ENCODE results near the gene SMARCD1. TPM values are rescaled to one million over a fixed set of nuclear protein-coding genes. Genes with fewer than 3 reads are reported as not detected.
A peak's percentile ranks its signal among the peaks of the same experiment; 100 is the strongest.

The SMARCD1 gene
- total RNA-seq, 1 experiment from 2014 or later, result 152 TPM

DNA sequence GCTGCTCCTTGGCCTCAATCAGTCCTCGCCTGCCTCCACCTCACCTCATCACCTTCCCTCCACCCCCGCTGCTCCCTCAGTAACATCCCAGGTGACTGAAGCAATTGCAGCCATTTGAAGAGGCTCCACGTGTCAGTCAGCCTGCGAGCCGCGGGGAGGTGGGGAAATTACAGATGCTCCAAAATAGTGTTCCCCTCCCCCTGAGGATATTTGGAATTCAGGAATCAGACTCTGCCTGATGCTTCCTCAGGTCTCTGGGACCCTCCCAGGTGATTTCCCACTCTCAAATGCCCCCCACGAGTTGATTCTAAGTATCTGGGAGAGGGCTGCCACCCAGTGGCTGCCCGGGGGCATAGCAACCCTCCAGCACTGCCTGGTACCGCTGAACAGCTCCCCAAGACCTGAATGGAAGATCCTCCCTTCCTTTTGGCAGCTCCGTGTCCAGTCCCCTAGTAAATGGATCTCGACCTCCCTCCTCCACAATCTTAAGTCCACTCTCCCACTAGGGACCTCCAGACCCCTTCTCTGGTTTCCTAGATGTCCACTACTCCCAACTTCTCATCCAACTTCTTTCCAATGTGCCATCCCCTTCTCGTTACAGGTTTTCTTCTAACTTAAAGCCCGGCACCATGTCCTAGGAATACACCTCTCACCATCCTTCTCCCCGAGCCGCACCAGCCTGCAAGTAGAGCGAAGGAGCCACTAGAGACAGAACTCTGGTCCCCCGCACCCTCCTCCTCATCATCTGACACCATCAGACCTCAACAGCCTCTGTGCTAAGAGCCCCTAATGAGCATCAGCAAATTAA lies 29.1 kb upstream of the SMARCD1 start:
- H3K4me1 Mint-ChIP-seq, result peaks cover 23 to 27% of the 10 kb centered on the region in 2 experiments
- H4K20me1 ChIP-seq (ENCODE audit: control insufficient read depth, insufficient read depth, insufficient read length), result peaks cover 2% of the 10 kb centered on the region
- H4K5ac ChIP-seq (ENCODE audit: insufficient read length, low read depth, low read length), result no peak overlapping the region
- no peaks in the 10 kb centered on the region; a peak in 1 of 7 replicates for H3K36me3 Mint-ChIP-seq (ENCODE audit: insufficient read depth in 1 of 3, low read depth in 3 of 3)
- no peak overlapping the region for H3K9ac ChIP-seq (ENCODE audit: extremely low read depth, insufficient read length, low read length)
- peak overlapping the region; percentile 77 to 87 for H3K4me3 Mint-ChIP-seq
- H3K23me2 ChIP-seq (ENCODE audit: insufficient read length, low read depth, low read length, poor library complexity, severe bottlenecking), result peaks cover 7% of the 10 kb centered on the region
- peak; percentile 81 for DNase-seq
- TF ChIP-seq, protein P1, sequence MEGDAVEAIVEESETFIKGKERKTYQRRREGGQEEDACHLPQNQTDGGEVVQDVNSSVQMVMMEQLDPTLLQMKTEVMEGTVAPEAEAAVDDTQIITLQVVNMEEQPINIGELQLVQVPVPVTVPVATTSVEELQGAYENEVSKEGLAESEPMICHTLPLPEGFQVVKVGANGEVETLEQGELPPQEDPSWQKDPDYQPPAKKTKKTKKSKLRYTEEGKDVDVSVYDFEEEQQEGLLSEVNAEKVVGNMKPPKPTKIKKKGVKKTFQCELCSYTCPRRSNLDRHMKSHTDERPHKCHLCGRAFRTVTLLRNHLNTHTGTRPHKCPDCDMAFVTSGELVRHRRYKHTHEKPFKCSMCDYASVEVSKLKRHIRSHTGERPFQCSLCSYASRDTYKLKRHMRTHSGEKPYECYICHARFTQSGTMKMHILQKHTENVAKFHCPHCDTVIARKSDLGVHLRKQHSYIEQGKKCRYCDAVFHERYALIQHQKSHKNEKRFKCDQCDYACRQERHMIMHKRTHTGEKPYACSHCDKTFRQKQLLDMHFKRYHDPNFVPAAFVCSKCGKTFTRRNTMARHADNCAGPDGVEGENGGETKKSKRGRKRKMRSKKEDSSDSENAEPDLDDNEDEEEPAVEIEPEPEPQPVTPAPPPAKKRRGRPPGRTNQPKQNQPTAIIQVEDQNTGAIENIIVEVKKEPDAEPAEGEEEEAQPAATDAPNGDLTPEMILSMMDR (conservative IDR thresholded peaks at IDR 0.05), result peak; percentile 99
- no peak overlapping the region for H3K56ac ChIP-seq (ENCODE audit: insufficient read length, low read depth, low read length)
- H3K79me2 ChIP-seq (ENCODE audit: insufficient read depth, low read length), result no peaks in the 10 kb centered on the region
- no peaks in the 10 kb centered on the region; the same call in 1 of the 2 replicates for H3K4me1 ChIP-seq (ENCODE audit: insufficient read depth, low read length)
- no peak overlapping the region for H2BK12ac ChIP-seq (ENCODE audit: insufficient read length, low read depth, low read length)
- H3K23ac ChIP-seq (ENCODE audit: insufficient read length, low read depth, low read length), result no peak overlapping the region
- no CpG with 5 or more reads among the region's 17 CpGs for WGBS (ENCODE audit: extremely low coverage, insufficient read length, low lambda C conversion rate)
- H3K27me3 Mint-ChIP-seq (ENCODE audit: low read depth), result peaks cover 95% of the 10 kb centered on the region
- H2BK5ac ChIP-seq (ENCODE audit: insufficient read length, low read length), result no peak overlapping the region
- no peak overlapping the region for H2BK120ac ChIP-seq (ENCODE audit: low read depth, low read length, poor library complexity, severe bottlenecking)
- H4K8ac ChIP-seq (replicated peaks; ENCODE audit: insufficient read length, low read depth, low read length), result no peak overlapping the region
- no peak overlapping the region for H2AFZ ChIP-seq (ENCODE audit: low read length)
- no peak overlapping the region for H2BK15ac ChIP-seq (ENCODE audit: low read depth, low read length)
- no peak overlapping the region for H3K14ac ChIP-seq (ENCODE audit: insufficient read depth, low read length)
- no peak overlapping the region for H3T11ph ChIP-seq (ENCODE audit: low read length)
- no peak overlapping the region for H3K4ac ChIP-seq (ENCODE audit: low read depth, low read length)
- H3K9me3 ChIP-seq (ENCODE audit: control insufficient read depth, low read depth, low read length), result no peaks in the 10 kb centered on the region
- peaks cover 0 to 2% of the 10 kb centered on the region in 2 experiments; a peak in 1 of 5 replicates for H3K9me3 Mint-ChIP-seq
- no peak overlapping the region for H3K27ac Mint-ChIP-seq
- H2AK5ac ChIP-seq (ENCODE audit: insufficient read length, low read length), result no peak overlapping the region
- no peaks in the 10 kb centered on the region for H3K79me1 ChIP-seq (ENCODE audit: insufficient read depth, low read depth, low read length, poor library complexity, severe bottlenecking)
- H3K4me2 ChIP-seq (ENCODE audit: insufficient read depth, insufficient read length, low read length), result peak overlapping the region; percentile 67
- H3K27ac ChIP-seq (ENCODE audit: insufficient read length, low read depth, low read length), result no peak overlapping the region
- no peak overlapping the region for H3K18ac ChIP-seq (ENCODE audit: insufficient read length, low read depth, low read length)
- peaks cover 59% of the 10 kb centered on the region for H3K27me3 ChIP-seq (ENCODE audit: insufficient read depth, low read length)
- H2BK20ac ChIP-seq (ENCODE audit: low read depth, low read length, poor library complexity, severe bottlenecking), result no peak overlapping the region
- no peak overlapping the region for H4K91ac ChIP-seq (ENCODE audit: insufficient read length, low read depth, low read length)

All from H9 (cell line).